Activated T-helper 1 cell treated with anti-CD3 and anti-CD28 coated beads, Interleukin-12 subunit alpha, Interleukin-12 subunit beta, Interleukin-2, Interleukin-4 antibody, amounts not matched to agents 30 ng/mL and 10 ng/mL and 1 ng/mL, durations not matched to agents 14 hours and 24 hours and 36 hours (primary cell): Measurements from ENCODE around the gene FAIM. TPM values are rescaled to one million over a fixed set of nuclear protein-coding genes. Genes with fewer than 3 reads are reported as not detected.
"Not testable (repeated sequence)": the region's sequence is repeated elsewhere in the genome, so short reads cannot be mapped to it uniquely, and the experiment has no call there.

Experiments used
- DNase-seq: peaks from one replicate; pipeline ENCODE4 v3.0.0; 2021; ENCODE audit warnings: low spot score
- H3K27ac Mint-ChIP-seq: one replicate; pipeline ENCODE4 v1.8.0; 2021; ENCODE audit warnings: mild to moderate bottlenecking, mixed read lengths
- H3K27me3 Mint-ChIP-seq: one replicate; pipeline ENCODE4 v1.8.0; 2022; ENCODE audit warnings: mild to moderate bottlenecking, moderate library complexity, mixed read lengths; ENCODE audit not compliant: insufficient read depth
- H3K36me3 Mint-ChIP-seq: one replicate; pipeline ENCODE4 v1.8.0; 2021; ENCODE audit warnings: low read depth, mixed read lengths
- H3K4me1 Mint-ChIP-seq: one replicate; pipeline ENCODE4 v1.8.0; 2021; ENCODE audit warnings: low read depth, mixed read lengths
- H3K4me3 Mint-ChIP-seq: one replicate; pipeline ENCODE4 v1.8.0; 2021; ENCODE audit warnings: mild to moderate bottlenecking, moderate library complexity, mixed read lengths
- H3K9me3 Mint-ChIP-seq: one replicate; pipeline ENCODE4 v1.8.0; 2021; ENCODE audit warnings: mixed read lengths
- intact Hi-C: fragments of 100-400 bp; cut with micrococcal nuclease; formaldehyde crosslinking; loops from one replicate; pipeline ENCODE4 v1.15.1; 2024
- total RNA-seq: library from RNA; stranded (reverse); gene quantifications from 2 replicates; pipeline ENCODE4 v1.2.3, GENCODE V29; 2022

FAIM gene
- total RNA-seq, 1 donor from 2014 or later, result 1.4 TPM

DNA sequence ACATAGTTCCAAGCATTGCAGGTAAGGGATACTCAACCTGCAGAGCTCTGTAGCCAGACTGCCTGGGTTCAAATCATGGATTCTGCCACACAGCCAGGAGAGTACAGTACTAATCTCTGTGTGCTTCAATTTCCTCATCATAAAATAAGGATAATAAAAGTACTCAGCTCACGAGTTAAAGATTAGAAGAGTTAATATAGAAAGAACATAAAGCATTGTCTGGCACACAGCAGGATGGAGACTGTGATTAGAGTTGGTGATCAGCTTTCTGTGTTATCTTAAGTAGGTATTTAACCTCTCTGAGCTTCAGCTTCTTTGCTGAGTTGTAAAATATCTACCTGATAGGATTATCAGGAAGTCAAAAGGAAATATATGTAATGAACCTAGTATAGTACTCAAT is 17.2 kb upstream of the FAIM start:
- intact Hi-C loops, result loop anchor here (5.0 to 10.0 kb wide), 6 partner anchors 79 to 751 kb away; partner anchors contain the start of genes DBR1, MRPS22 and NME9
- peaks cover 3% of the 10 kb centered on the region for H3K27me3 Mint-ChIP-seq
- H3K4me1 Mint-ChIP-seq, result peaks cover 11% of the 10 kb centered on the region
- H3K9me3 Mint-ChIP-seq, result peaks cover 1% of the 10 kb centered on the region
- no peak for DNase-seq
- no peak overlapping the region for H3K4me3 Mint-ChIP-seq
- H3K27ac Mint-ChIP-seq, result no peak overlapping the region
- peaks cover 3% of the 10 kb centered on the region for H3K36me3 Mint-ChIP-seq

GRCh38 chr3:138593488-138594149 is 15.0 kb upstream of the FAIM start:
- Mint-ChIP-seq H3K4me1 (peaks cover 11% of the 10 kb centered on the region), H3K9me3 (peaks cover 4% of the 10 kb centered on the region), H3K36me3 (peaks cover 2% of the 10 kb centered on the region), H3K27me3 (peaks cover 3% of the 10 kb centered on the region), H3K4me3 (peak overlapping the region; percentile 87), H3K27ac (no peak overlapping the region)
- no peak for DNase-seq
- intact Hi-C loops, result loop anchor here (1.0 to 10.0 kb wide), 13 partner anchors 15 to 749 kb away; partner anchors contain the start of genes ARMC8, DBR1, FAIM and MRPS22

- Mint-ChIP-seq H3K4me1 (peaks cover 11% of the 10 kb centered on the region), H3K27me3 (peaks cover 3% of the 10 kb centered on the region), H3K36me3 (peaks cover 2% of the 10 kb centered on the region), H3K9me3 (peaks cover 7% of the 10 kb centered on the region), H3K27ac (peak within 1 kb of the TSS; percentile 86), H3K4me3 (peak within 1 kb of the TSS; percentile 87)
- intact Hi-C loops, result loop anchor here (1.0 to 10.0 kb wide), 13 partner anchors 14 to 748 kb away; partner anchors contain the start of genes ARMC8, DBR1, FAIM and MRPS22
- peak; percentile 79 for DNase-seq
Observed at GRCh38 chr3:138594150-138594934, 14.2 kb upstream of the FAIM start, which contains the start of gene CEP70. Gene CEP70, minus strand, starts transcription at chr3:138594260. Its CDS starts 21,333 bp downstream, at chr3:138572927.

- Mint-ChIP-seq H3K9me3 (peaks cover 7% of the 10 kb centered on the region), H3K36me3 (peaks cover 2% of the 10 kb centered on the region), H3K27ac (peak overlapping the region; percentile 86), H3K27me3 (peaks cover 3% of the 10 kb centered on the region), H3K4me1 (peaks cover 11% of the 10 kb centered on the region), H3K4me3 (peak overlapping the region; percentile 87)
- DNase-seq, result no peak
- intact Hi-C loops, result loop anchor here (1.0 to 10.0 kb wide), 14 partner anchors 13 to 747 kb away; partner anchors contain the start of genes ARMC8, DBR1, FAIM and MRPS22
Observed at GRCh38 chr3:138594935-138595610, 13.5 kb upstream of the FAIM start.

DNA sequence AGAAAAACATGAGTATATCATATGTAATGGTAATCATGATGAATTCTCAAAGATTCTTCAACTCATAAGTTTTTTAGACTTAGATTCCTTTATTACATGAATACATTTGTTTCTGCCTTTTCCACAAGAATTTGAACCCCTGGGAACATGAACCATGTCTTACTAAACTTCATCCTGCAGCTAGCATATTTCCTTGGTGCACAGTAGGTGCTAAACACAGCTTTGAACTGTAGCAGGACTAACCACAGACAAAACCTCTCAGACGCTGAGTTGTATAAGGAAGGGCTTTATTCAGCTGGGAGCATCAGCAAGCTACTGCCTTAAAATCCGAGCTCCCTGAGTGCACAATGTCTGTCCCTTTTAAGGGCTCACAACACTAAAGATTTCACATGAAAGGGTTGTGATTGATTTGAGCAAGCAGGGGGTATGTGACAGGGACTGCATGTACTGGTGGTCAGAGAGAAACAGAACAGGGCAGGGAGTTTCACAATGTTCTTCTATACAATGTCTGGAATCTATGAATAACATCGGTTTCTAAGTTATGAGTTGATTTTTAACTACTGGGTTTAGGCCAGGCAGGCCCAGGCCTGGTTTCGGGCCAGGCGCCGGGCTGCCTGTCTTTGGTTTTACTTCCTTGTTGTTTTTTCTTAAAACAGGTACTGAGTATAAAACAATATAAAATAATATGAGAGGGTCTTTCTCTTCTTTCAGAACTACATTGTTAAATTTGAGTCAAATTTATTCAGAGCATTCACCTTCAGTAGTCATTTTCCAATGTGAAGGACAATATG is 11.2 kb upstream of the FAIM start:
- Mint-ChIP-seq H3K4me1 (peaks cover 11% of the 10 kb centered on the region), H3K9me3 (peaks cover 14% of the 10 kb centered on the region)
- not testable (repeated sequence) for H3K27ac Mint-ChIP-seq, H3K4me3 Mint-ChIP-seq, DNase-seq, H3K36me3 Mint-ChIP-seq, H3K27me3 Mint-ChIP-seq
- intact Hi-C loops, result loop anchor here (10.0 kb wide), 1 partner anchor 533 kb away; no protein-coding TSS in a partner anchor

GRCh38 chr3:138598534-138598933 is 10.0 kb upstream of the FAIM start:
- Mint-ChIP-seq H3K4me1 (peaks cover 10% of the 10 kb centered on the region), H3K9me3 (peaks cover 14% of the 10 kb centered on the region), H3K4me3 (no peak overlapping the region), H3K27ac (no peak overlapping the region), H3K36me3 (no peaks in the 10 kb centered on the region), H3K27me3 (peaks cover 1% of the 10 kb centered on the region)
- intact Hi-C loops, result loop anchor here (10.0 kb wide), 1 partner anchor 534 kb away; no protein-coding TSS in a partner anchor
- DNase-seq, result no peak

DNA sequence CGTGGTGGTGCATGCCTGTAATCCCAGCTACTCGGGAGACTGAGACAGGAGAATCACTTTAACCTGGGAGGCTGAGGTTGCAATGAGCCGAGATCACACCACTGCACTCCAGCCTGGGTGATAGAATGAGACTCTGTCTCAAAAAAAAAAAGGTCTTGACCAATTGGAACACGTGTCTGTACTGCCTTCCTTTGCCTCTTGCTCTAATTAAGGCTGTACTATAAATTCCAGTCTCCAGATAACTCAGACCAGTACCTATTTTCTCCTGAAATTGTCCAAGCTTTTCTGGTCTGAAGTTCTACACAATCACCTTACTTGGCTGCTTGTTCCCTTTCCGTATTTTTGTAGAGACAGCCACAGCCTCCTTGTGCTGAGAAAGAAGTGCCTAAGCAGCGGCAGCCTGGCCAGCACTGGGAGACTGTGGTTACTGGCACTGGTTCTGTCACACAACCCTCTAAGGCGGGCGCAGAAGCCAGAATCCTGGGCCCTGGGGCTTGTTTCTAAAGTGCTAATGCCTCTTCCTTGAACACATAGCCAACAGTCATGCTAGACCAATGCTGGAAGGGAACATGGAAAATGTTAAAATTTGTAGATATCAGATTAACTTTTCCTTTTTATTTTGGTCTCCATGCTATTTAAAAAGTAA is 8.3 kb upstream of the FAIM start:
- Mint-ChIP-seq H3K9me3 (peaks cover 14% of the 10 kb centered on the region), H3K4me3 (no peak overlapping the region), H3K36me3 (peaks cover 5% of the 10 kb centered on the region), H3K27me3 (peaks cover 1% of the 10 kb centered on the region), H3K27ac (no peak overlapping the region), H3K4me1 (no peaks in the 10 kb centered on the region)
- intact Hi-C loops, result no loop called here
- no peak for DNase-seq

- intact Hi-C loops, H3K4me3 Mint-ChIP-seq, H3K27ac Mint-ChIP-seq, H3K36me3 Mint-ChIP-seq, H3K27me3 Mint-ChIP-seq, H3K4me1 Mint-ChIP-seq, DNase-seq: not testable (repeated sequence)
- peaks cover 14% of the 10 kb centered on the region for H3K9me3 Mint-ChIP-seq
Observed at GRCh38 chr3:138601661-138602060, 6.9 kb upstream of the FAIM start.

- DNase-seq, H3K4me3 Mint-ChIP-seq, H3K4me1 Mint-ChIP-seq, H3K9me3 Mint-ChIP-seq, H3K27ac Mint-ChIP-seq, H3K36me3 Mint-ChIP-seq, intact Hi-C loops, H3K27me3 Mint-ChIP-seq: not testable (repeated sequence)
Observed at GRCh38 chr3:138604106-138604595, 4.4 kb upstream of the FAIM start.

- Mint-ChIP-seq H3K27me3 (peaks cover 9% of the 10 kb centered on the region), H3K27ac (peak overlapping the region; percentile 92), H3K4me1 (peaks cover 11% of the 10 kb centered on the region), H3K36me3 (peaks cover 3% of the 10 kb centered on the region), H3K9me3 (no peaks in the 10 kb centered on the region), H3K4me3 (peak overlapping the region; percentile 89)
- DNase-seq, result no peak
- intact Hi-C loops, result loop anchor here (2.0 kb wide), 1 partner anchor 225 kb away; the partner anchor contains the start of gene PIK3CB
Observed at GRCh38 chr3:138609898-138610266, 1.3 kb downstream of the FAIM start.

DNA sequence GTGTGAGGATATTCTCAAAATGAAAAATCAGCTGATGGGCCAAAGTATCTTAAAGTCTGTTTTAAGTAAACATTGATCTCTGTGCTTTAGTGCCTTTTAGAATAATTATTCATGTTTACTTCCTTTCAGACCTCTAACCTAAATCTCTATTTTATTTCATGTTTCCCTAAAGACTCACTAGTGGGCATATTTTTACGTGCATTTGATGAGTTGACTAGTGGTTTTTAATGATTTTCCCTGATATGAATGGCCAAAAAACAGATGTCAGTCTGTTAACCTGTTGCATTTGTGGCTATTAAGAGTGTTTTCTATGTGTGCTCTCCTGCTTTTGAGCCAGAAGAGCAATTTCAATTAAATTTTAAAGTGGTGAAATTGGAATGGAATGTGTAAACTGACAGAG is 6.9 kb downstream of the FAIM start:
- Mint-ChIP-seq H3K9me3 (no peaks in the 10 kb centered on the region), H3K27ac (no peak overlapping the region), H3K4me3 (no peak overlapping the region), H3K4me1 (no peaks in the 10 kb centered on the region), H3K36me3 (no peaks in the 10 kb centered on the region), H3K27me3 (peaks cover 8% of the 10 kb centered on the region)
- intact Hi-C loops, result no loop called here
- no peak for DNase-seq
